Astrocyte of the spinal cord (primary cell): ENCODE results near the gene NUP85.

Experiments
- DNase-seq: peaks from one replicate; pipeline ENCODE4 v3.0.0; 2011; ENCODE audit warnings: low read depth, low spot score
- H3K4me3 ChIP-seq: 2 replicates; pipeline ENCODE4 v1.5.1; 2011; ENCODE audit warnings: low read depth, mild to moderate bottlenecking, low read length, moderate library complexity
- CTCF ChIP-seq: IDR thresholded peaks from 2 replicates; pipeline ENCODE4 v1.5.1; 2012; ENCODE audit warnings: low read depth, mild to moderate bottlenecking, low read length, inconsistent platforms
- in situ Hi-C: cut with HindIII; loops from 2 replicates; pipeline ENCODE4 v1.10.0; 2017; ENCODE audit warnings: low sequenced_read_pairs

NUP85 gene

DNA sequence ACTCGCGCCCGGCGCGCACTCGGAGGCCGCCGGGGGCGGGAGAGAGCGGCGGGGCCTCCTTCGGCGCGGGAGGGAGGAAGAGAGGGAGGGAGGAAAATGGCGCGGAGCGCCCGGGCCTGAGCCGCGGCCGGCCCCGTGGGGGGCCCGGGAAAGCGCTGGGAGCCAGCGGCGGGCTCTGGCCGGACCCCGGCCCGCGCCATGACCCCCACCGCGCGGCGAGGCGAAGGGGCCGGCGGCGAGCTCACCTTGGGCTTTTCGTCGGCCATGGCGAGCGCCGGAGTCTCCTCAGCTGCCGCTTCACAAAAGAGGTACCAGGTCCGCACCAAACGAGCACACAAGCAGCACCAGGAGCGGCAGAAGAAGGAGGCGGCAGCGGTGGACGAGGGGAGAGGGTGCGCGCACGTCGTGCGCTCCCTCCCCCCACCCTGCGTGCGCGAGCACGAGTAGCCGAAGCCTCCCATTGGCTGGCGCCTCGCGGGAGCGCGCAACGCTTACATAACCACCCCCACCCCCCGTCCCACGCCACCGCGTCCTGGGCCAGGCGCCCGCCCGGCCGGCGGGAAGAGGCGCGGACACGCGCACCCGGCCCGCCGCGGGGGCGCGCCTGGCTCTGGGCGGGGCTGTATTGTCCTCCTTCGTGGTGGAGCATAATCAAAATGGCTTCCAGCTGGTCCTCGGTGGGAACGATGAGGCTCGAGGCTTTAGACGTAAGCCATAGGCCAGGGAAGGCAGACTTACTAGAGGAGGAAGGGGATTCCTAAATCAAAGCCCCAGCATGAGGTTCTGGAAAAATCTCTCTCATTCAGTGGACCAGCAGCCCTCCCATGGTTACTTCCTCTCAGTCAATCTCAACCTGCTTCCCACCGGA, 22.7 kb upstream of the NUP85 start, which contains the start of gene SUMO2:
TSS of gene SUMO2 (minus strand) at position 391 of the 868 bp plus-strand sequence. CDS start at position 266, 125 bp downstream.
- in situ Hi-C loops = no loop called here
- TF ChIP-seq CTCF = peak; percentile 13
- DNase-seq = peak; percentile 97
- H3K4me3 ChIP-seq = peak within 1 kb of the TSS; percentile 98

DNA sequence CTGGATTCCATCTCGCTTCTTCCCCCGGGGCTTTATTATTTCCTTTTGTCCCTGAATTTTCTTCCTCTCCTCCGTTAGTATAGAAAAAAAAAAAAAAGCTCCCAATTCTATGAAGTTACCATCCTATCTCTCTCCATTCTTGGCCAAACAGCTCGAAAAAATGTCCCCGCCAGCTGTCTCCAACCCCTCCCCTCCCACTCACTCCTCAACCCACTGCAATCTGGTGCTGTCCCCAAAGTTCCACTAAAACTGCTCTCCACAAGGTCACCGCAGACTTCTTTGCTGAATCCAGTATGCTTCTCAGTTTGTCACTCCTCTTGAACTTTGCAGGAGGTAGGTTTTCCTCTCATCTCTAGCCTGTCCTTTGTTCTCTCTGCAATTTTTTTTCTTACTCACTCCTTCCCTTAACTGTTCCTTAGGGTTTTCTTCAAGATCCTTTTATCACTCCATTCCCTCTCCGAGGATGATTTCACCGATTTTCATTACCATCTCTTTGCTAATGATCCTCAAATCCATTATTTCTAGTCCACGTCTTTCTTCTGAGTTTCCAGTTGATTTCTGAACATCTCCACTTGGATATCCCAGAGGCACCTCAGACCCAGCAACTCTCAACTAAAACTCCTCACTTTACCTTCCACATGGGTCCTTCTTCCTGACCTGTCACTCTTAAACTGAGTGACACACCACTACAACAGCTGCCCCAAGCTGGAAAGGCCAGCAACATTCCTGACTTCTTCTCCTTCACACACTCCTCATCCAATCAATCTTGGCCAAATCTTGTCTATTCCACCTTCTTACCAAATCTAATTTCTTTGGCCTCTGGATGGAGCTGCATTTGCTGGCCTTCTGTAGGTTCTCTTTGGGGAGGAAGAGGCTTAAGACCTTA, 21.2 kb upstream of the NUP85 start:
- H3K4me3 ChIP-seq = no peak overlapping the region
- no peak for TF ChIP-seq CTCF
- in situ Hi-C loops = no loop called here
- no peak for DNase-seq

DNA sequence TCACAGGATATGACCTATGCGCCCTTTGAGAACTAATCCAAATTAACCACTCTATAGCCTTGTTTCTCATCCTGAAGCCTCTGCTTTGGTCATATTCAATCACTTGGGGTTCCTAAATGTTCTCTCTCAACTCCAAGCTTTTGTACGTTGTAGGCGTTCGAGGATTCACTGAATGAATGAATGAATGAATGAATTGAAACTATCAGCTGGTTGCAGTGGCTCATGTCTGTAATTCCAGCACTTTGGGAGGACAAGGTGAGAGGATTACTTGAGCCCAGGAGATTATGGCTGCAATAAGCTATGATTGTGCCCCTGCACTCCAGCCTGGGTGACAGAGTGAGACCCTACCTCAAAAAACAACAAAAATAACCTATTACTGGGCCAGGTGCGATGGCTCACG, 16.9 kb upstream of the NUP85 start:
- in situ Hi-C loops = no loop called here
- no peak for TF ChIP-seq CTCF
- no peak for DNase-seq
- H3K4me3 ChIP-seq = no peak overlapping the region

DNA sequence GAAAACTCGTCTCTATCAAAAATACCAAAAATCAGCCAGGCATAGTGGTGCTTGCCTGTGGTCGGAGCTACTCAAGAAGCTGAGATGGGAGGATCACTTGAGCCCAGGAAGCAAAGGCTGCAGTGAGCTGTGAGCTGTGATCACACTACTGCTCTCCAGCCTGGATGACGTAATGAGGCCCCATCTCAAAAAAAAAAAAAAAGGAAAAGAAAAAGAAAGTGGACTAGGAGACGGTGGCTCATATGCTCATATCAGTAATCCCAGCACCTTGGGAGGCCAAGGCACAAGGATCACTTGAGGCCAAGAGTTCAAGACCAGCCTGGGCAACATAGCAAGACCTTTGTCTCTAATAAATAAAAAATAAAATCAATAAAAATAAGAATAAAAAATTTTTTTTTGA, 13.9 kb upstream of the NUP85 start:
- in situ Hi-C loops = no loop called here
- no peak for DNase-seq
- TF ChIP-seq CTCF = no peak
- no peak overlapping the region for H3K4me3 ChIP-seq

DNA sequence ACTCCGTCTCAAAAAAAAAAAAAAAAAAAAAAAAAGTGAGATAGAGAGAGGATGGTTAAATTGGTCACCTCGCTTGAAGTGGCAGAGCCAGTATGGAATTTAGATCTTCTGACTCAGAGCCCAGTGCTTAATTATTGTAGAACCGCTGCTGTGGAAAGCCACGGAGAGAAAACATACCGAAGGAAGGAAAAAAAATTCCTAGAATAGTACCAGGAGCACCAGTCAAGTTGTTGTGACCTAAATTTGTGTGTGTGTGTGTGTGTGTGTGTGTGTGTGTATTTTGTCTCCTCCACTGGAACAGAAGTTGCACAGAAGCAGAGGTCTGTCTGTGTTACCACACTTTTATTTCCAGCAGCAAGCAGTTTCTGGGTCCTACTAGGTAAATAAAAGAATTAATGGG, 10.6 kb upstream of the NUP85 start:
- H3K4me3 ChIP-seq = no peak overlapping the region
- peak; percentile 14 for DNase-seq
- in situ Hi-C loops = no loop called here
- no peak for TF ChIP-seq CTCF

DNA sequence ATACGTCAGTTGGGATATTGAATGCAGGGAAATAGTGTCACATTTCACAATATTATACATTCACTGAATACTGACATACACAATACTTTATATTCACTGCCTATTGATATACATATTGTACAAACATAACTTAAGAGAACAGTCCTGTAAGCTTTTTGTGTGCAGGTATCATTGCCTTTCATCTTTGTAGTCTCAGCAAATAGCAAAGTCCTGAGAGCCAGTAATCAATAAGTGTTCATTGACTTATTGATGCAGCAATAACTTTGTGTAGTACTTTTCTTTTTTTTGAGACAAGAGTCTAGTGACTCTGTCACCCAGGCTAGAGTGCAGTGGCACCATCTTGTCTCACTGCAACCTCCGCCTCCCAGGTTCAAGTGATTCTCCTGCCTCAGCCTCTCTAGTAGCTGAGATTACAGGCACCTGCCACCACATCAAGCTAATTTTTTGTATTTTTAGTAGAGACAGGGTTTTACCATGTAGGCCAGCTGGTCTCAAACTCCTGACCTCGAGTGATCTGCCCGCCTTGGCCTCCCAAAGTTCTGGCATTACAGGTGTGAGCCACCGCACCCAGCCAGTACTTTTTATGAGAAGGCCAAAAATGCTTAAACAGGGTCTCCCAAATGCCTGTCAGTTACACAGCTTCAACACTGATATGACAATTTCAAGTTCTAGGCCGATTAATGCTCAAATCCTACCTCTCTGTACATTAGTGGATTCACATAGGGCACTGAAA, 5.4 kb upstream of the NUP85 start:
- no peak for DNase-seq
- in situ Hi-C loops = no loop called here
- TF ChIP-seq CTCF = no peak
- no peak overlapping the region for H3K4me3 ChIP-seq
